Tibial nerve (tissue), 4 donors: ENCODE measurements around the gene MAP7D3. TPM values are rescaled to one million over a fixed set of nuclear protein-coding genes. Genes with fewer than 3 reads are reported as not detected.

Experiments
- DNase-seq, 2 donors: peaks; one replicate each; pipeline ENCODE4 v3.0.0-alpha.2; 2019; ENCODE audit warnings: low spot score in 2 of 2
- H3K27ac ChIP-seq, 4 donors: fragments of 200-600 bp; sonication (generic) in 3 of 4; one replicate each; pipeline ENCODE4 v1.5.1; 2017 to 2019; ENCODE audit warnings: mild to moderate bottlenecking in 1 of 4
- H3K27me3 ChIP-seq, 2 donors: fragments of 200-600 bp; sonication (generic) in 1 of 2; one replicate each; pipeline versions ENCODE4 v1.5.1 to v1.6.0; 2017 to 2019
- H3K36me3 ChIP-seq, 3 donors: fragments of 200-600 bp; sonication (generic); one replicate each; pipeline ENCODE4 v1.5.1; 2018 to 2019
- H3K4me1 ChIP-seq, 4 donors: fragments of 200-600 bp; sonication (generic) in 3 of 4; one replicate each; pipeline ENCODE4 v1.5.1; 2017 to 2019
- H3K4me3 ChIP-seq, 4 donors: fragments of 200-600 bp; sonication (generic) in 3 of 4; one replicate each; pipeline ENCODE4 v1.5.1; 2017 to 2019; ENCODE audit warnings: mild to moderate bottlenecking in 1 of 4, moderate library complexity in 1 of 4
- H3K9me3 ChIP-seq, 4 donors: fragments of 200-600 bp; sonication (generic) in 3 of 4; one replicate each; pipeline ENCODE4 v1.5.1; 2017 to 2019
- CTCF ChIP-seq, 5 experiments: fragments of 200-600 bp in 3 of 5; fragments of 450-650 bp in 2 of 5; sonication (generic) in 3 of 5; IDR thresholded peaks; one replicate each; pipeline ENCODE4 v1.5.1; 2016 to 2019; ENCODE audit warnings: antibody characterized with exemption in 5 of 5, mild to moderate bottlenecking in 3 of 5, moderate library complexity in 2 of 5
- EP300 ChIP-seq, 2 donors: sonication (generic); formaldehyde crosslinking; IDR thresholded peaks; one replicate each; pipeline ENCODE4 v1.6.1; 2017; ENCODE audit warnings: antibody characterized with exemption in 2 of 2, mild to moderate bottlenecking in 1 of 2
- POLR2A ChIP-seq, 2 donors: fragments of 450-650 bp; IDR thresholded peaks; one replicate each; pipeline ENCODE4 v1.6.1; 2017; ENCODE audit warnings: antibody characterized with exemption in 2 of 2, mild to moderate bottlenecking in 2 of 2, moderate library complexity in 2 of 2
- WGBS, 2 donors: methylation state at CpG; one replicate each; pipeline ENCODE4 v1.1.5; 2018; 5-methylcytosine and 5-hydroxymethylcytosine counted together
- total RNA-seq, 4 donors: library from RNA; depleted of rRNA; stranded (reverse); fragments of >200 nt; gene quantifications; one replicate each; pipeline ENCODE4 v1.1.0, GENCODE V29; 2016

MAP7D3 gene
- total RNA-seq, 4 donors from 2014 or later: 19.7 to 32.7 (median 22.8) TPM

GRCh38 chrX:136166221-136166855 lies 84.9 kb downstream of the MAP7D3 start:
- no peak for TF ChIP-seq POLR2A (IDR thresholded peaks at IDR 0.05)
- TF ChIP-seq EP300 (IDR thresholded peaks at IDR 0.05): no peak
- peak in 1 of 5 experiments; percentile 25 for TF ChIP-seq CTCF (IDR thresholded peaks at IDR 0.05)
- H3K36me3 ChIP-seq: no peaks in the 10 kb centered on the region
- no peak for DNase-seq
- H3K4me3 ChIP-seq: no peak overlapping the region
- H3K27me3 ChIP-seq: peaks cover 0 to 6% of the 10 kb centered on the region in 2 donors
- 69 to 73% methylated on average over 8 of the region's 8 CpGs for WGBS, 2 donors
- peaks cover 0 to 27% (median 2%) of the 10 kb centered on the region in 4 donors for H3K4me1 ChIP-seq
- H3K9me3 ChIP-seq: no peaks in the 10 kb centered on the region
- H3K27ac ChIP-seq: peak overlapping the region in 2 of 4 donors; percentile 15 to 52

- no peak for DNase-seq
- H3K4me1 ChIP-seq: peaks cover 0 to 18% (median 2%) of the 10 kb centered on the region in 4 donors
- peaks cover 0 to 6% of the 10 kb centered on the region in 2 donors for H3K27me3 ChIP-seq
- peak overlapping the region in 2 of 4 donors; percentile 20 to 52 for H3K27ac ChIP-seq
- TF ChIP-seq EP300 (IDR thresholded peaks at IDR 0.05) (no peak), CTCF (IDR thresholded peaks at IDR 0.05) (no peak), POLR2A (IDR thresholded peaks at IDR 0.05) (no peak)
- WGBS, 2 donors: 40 to 49% methylated on average over 3 of the region's 3 CpGs
- H3K36me3 ChIP-seq: no peaks in the 10 kb centered on the region
- no peaks in the 10 kb centered on the region for H3K9me3 ChIP-seq
- H3K4me3 ChIP-seq: no peak overlapping the region
These were observed 85.8 kb downstream of the MAP7D3 start for GRCh38 chrX:136165406-136165805.

- no peaks in the 10 kb centered on the region for H3K9me3 ChIP-seq
- H3K27me3 ChIP-seq: peaks cover 0 to 6% of the 10 kb centered on the region in 2 donors
- no peaks in the 10 kb centered on the region for H3K36me3 ChIP-seq
- 60 to 68% methylated on average over 1 of the region's 1 CpG for WGBS, 2 donors
- peak overlapping the region in 3 of 4 donors; percentile 12 to 71 (median 64) for H3K27ac ChIP-seq
- H3K4me1 ChIP-seq: peaks cover 0 to 13% (median 0%) of the 10 kb centered on the region in 4 donors
- DNase-seq: no peak
- TF ChIP-seq CTCF (IDR thresholded peaks at IDR 0.05): no peak
- TF ChIP-seq EP300 (IDR thresholded peaks at IDR 0.05): no peak
- no peak for TF ChIP-seq POLR2A (IDR thresholded peaks at IDR 0.05)
- H3K4me3 ChIP-seq: no peak overlapping the region
These were observed 87.5 kb downstream of the MAP7D3 start for GRCh38 chrX:136163689-136164088.

Other genes with a start within 250 kb of the MAP7D3 start
- gene FHL1, start 103.9 kb downstream of the MAP7D3 start, total RNA-seq: 100 to 1,000 TPM; 246 to 749 (median 333) TPM
- under 1 TPM in 1 of 4 donors, not detected in 3; 0.20 TPM for gene ADGRG4, start 49.6 kb upstream of the MAP7D3 start, total RNA-seq
- not detected for gene BRS3, start 236.5 kb upstream of the MAP7D3 start, total RNA-seq
- 10 to 100 TPM; 37.5 to 53.1 (median 44.1) TPM for gene HTATSF1, start 246.2 kb upstream of the MAP7D3 start, total RNA-seq